HCT116 (cell line): Measurements from ENCODE around the gene ZNF618. TPM values are rescaled to one million over a fixed set of nuclear protein-coding genes. Genes with fewer than 3 reads are reported as not detected.

Experiments
- ATAC-seq: fragments of 200-7000 bp; cut with Tn5 transposase; 2 replicates; pipeline ENCODE4 v1.9.1; 2020; ENCODE audit warnings: mild to moderate bottlenecking, moderate library complexity
- BruUV-seq: library from RNA; stranded (reverse); fragments of 400-500 nt; replicated peaks from 2 replicates; lab custom pipeline; 2021; lab: Mats Ljungman, UMichigan
- CTCF ChIA-PET: fragments of 300-600 bp; sonication (Branson Sonifier 250); formaldehyde crosslinking; loops from one replicate; lab custom pipeline; 2021; ENCODE audit warnings: antibody characterized with exemption; lab: Charles Lee
- POLR2A ChIA-PET: fragments of 300-600, 350-600 bp; sonication (Branson Sonifier 250); formaldehyde crosslinking; loops from one replicate; lab custom pipeline; 2021; ENCODE audit warnings: antibody characterized with exemption; lab: Charles Lee
- RAD21 ChIA-PET, 2 experiments: fragments of 300-600 bp; sonication (Branson Sonifier 250); formaldehyde crosslinking; loops; one replicate each; lab custom pipeline; 2023; ENCODE audit warnings: low total read pairs in 2 of 2; ENCODE audit not compliant: uncharacterized antibody in 2 of 2, unreplicated experiment in 2 of 2, low non-redundant PET in 1 of 2; lab: Charles Lee
- DNase-seq: peaks from one replicate; pipeline ENCODE4 v3.0.0-alpha.2; 2010; ENCODE audit warnings: low read depth, low spot score
- H2AFZ ChIP-seq: fragments of 200-600 bp; shearing (Covaris generic), sonication (generic); 2 replicates; pipeline ENCODE4 v1.6.1; 2017; ENCODE audit warnings: low read depth, mixed run types, mixed read lengths, antibody characterized with exemption, low read length; ENCODE audit not compliant: poor library complexity, severe bottlenecking
- H3K27ac ChIP-seq: 2 replicates; pipeline ENCODE4 v1.5.1; 2012; ENCODE audit warnings: low read depth, low read length
- H3K27me3 ChIP-seq: fragments of 200-600 bp; sonication (generic); 2 replicates; pipeline ENCODE4 v1.6.1; 2016; ENCODE audit warnings: mixed run types, low read length, mixed read lengths; ENCODE audit not compliant: insufficient read depth
- H3K36me3 ChIP-seq, 2 experiments: fragments of 200-500 bp in 1 of 2; fragments of 200-600 bp in 1 of 2; sonication (Bioruptor generic) in 1 of 2; sonication (generic) in 1 of 2; 2 replicates each; pipeline versions ENCODE4 v1.5.1 to v1.6.1; 2014 to 2016; ENCODE audit warnings: low read length in 2 of 2, inconsistent platforms in 1 of 2, mixed read lengths in 1 of 2, mixed run types in 1 of 2; ENCODE audit not compliant: insufficient read depth in 2 of 2, control insufficient read depth in 1 of 2
- H3K4me1 ChIP-seq, 2 experiments: fragments of 200-600 bp in 1 of 2; sonication (generic) in 1 of 2; 2 replicates each; pipeline versions ENCODE4 v1.5.1 to v1.6.1; 2012 to 2017; ENCODE audit warnings: low read length in 2 of 2, inconsistent platforms in 1 of 2, mild to moderate bottlenecking in 1 of 2, mixed read lengths in 1 of 2, mixed run types in 1 of 2, moderate library complexity in 1 of 2; ENCODE audit not compliant: insufficient read depth in 2 of 2, control insufficient read depth in 1 of 2
- H3K4me2 ChIP-seq: fragments of 200-600 bp; sonication (generic); 2 replicates; pipeline ENCODE4 v1.6.1; 2017; ENCODE audit warnings: mixed run types, low read length, mixed read lengths
- H3K4me3 ChIP-seq, 2 experiments: fragments of 200-600 bp in 1 of 2; sonication (generic) in 1 of 2; replicated peaks in 1 of 2; 2 replicates each; pipeline ENCODE4 v1.5.1; 2011 to 2016; ENCODE audit warnings: low read length in 2 of 2, control low read depth in 1 of 2, low read depth in 1 of 2, mild to moderate bottlenecking in 1 of 2, mixed read lengths in 1 of 2, mixed run types in 1 of 2
- H3K79me2 ChIP-seq: fragments of 200-600 bp; sonication (generic); 2 replicates; pipeline ENCODE4 v1.6.1; 2017; ENCODE audit warnings: mild to moderate bottlenecking, mixed run types, low read length, moderate library complexity, mixed read lengths; ENCODE audit not compliant: insufficient read depth
- H3K9ac ChIP-seq: fragments of 200-600 bp; sonication (generic); 2 replicates; pipeline ENCODE4 v1.6.1; 2016; ENCODE audit warnings: low read length, mixed read lengths
- H3K9me2 ChIP-seq: fragments of 200-600 bp; sonication (generic), shearing (Covaris generic); 2 replicates; pipeline ENCODE4 v1.6.1; 2017; ENCODE audit warnings: mixed run types, mild to moderate bottlenecking, moderate library complexity; ENCODE audit not compliant: insufficient read depth
- H3K9me3 ChIP-seq, 2 experiments: fragments of 200-500 bp in 1 of 2; fragments of 200-600 bp in 1 of 2; sonication (Bioruptor generic) in 1 of 2; sonication (generic) in 1 of 2; 2 replicates each; pipeline ENCODE4 v1.6.1; 2014 to 2017; ENCODE audit warnings: low read length in 2 of 2, mixed read lengths in 2 of 2, inconsistent platforms in 1 of 2, low read depth in 1 of 2, mild to moderate bottlenecking in 1 of 2, mixed run types in 1 of 2, moderate library complexity in 1 of 2; ENCODE audit not compliant: control insufficient read depth in 1 of 2, insufficient read depth in 1 of 2
- H4K20me1 ChIP-seq: fragments of 200-600 bp; sonication (generic), shearing (Covaris generic); 2 replicates; pipeline ENCODE4 v1.6.1; 2017; ENCODE audit warnings: mixed run types, mild to moderate bottlenecking, moderate library complexity; ENCODE audit not compliant: insufficient read depth
- CBX3 ChIP-seq: IDR thresholded peaks from 2 replicates; pipeline ENCODE4 v1.6.1; 2012; ENCODE audit warnings: low read depth
- EGR1 ChIP-seq: IDR thresholded peaks from 2 replicates; pipeline ENCODE4 v1.6.1; 2012; ENCODE audit warnings: low read depth
- ELF1 ChIP-seq: IDR thresholded peaks from 2 replicates; pipeline ENCODE4 v1.6.1; 2012; ENCODE audit warnings: low read depth, borderline replicate concordance
- EZH2 ChIP-seq: fragments of 200-600 bp; sonication (generic); IDR thresholded peaks from 2 replicates; pipeline ENCODE4 v1.6.1; 2017; ENCODE audit warnings: antibody characterized with exemption, mixed run types
- MAX ChIP-seq: IDR thresholded peaks from 2 replicates; pipeline ENCODE4 v1.6.1; 2012
- POLR2A ChIP-seq: IDR thresholded peaks from 2 replicates; pipeline ENCODE4 v1.7.0; 2011; ENCODE audit warnings: borderline replicate concordance; ENCODE audit not compliant: insufficient read depth, insufficient read length; ENCODE audit errors: extremely low read depth
- POLR2AphosphoS5 ChIP-seq: IDR thresholded peaks from 2 replicates; pipeline ENCODE4 v1.6.1; 2011; ENCODE audit warnings: mild to moderate bottlenecking, low read depth, low read length, moderate library complexity
- RAD21 ChIP-seq: IDR thresholded peaks from 2 replicates; pipeline ENCODE4 v1.6.1; 2012; ENCODE audit warnings: low read depth, mild to moderate bottlenecking
- SIN3A ChIP-seq: IDR thresholded peaks from 2 replicates; pipeline ENCODE4 v1.6.1; 2012; ENCODE audit warnings: low read depth
- SP1 ChIP-seq: IDR thresholded peaks from 2 replicates; pipeline ENCODE4 v1.6.1; 2012; ENCODE audit warnings: low read depth
- SRF ChIP-seq: IDR thresholded peaks from 2 replicates; pipeline ENCODE4 v1.6.1; 2012; ENCODE audit warnings: low read depth
- TCF7L2 ChIP-seq: IDR thresholded peaks from 2 replicates; pipeline ENCODE4 v1.7.0; 2011; ENCODE audit warnings: borderline replicate concordance, inconsistent platforms; ENCODE audit not compliant: insufficient read depth, insufficient read length; ENCODE audit errors: extremely low read depth
- YY1 ChIP-seq: IDR thresholded peaks from 2 replicates; pipeline ENCODE4 v1.6.1; 2011; ENCODE audit warnings: low read length, low read depth, moderate library complexity, mild to moderate bottlenecking; ENCODE audit not compliant: insufficient replicate concordance; ENCODE audit errors: extremely low read depth
- ZBTB33 ChIP-seq: IDR thresholded peaks from 2 replicates; pipeline ENCODE4 v1.6.1; 2011; ENCODE audit warnings: mild to moderate bottlenecking, low read length, moderate library complexity; ENCODE audit not compliant: insufficient replicate concordance; ENCODE audit errors: extremely low read depth
- intact Hi-C: fragments of 100-400 bp; cut with micrococcal nuclease; formaldehyde crosslinking; loops from 2 replicates; pipeline ENCODE4 v1.10.0; 2022
- total RNA-seq: library from RNA; stranded (reverse); gene quantifications from one replicate; pipeline ENCODE4 v1.2.1, GENCODE V29; 2021; ENCODE audit not compliant: unreplicated experiment

ZNF618 gene
- total RNA-seq, 1 experiment from 2014 or later = 13.5 TPM

- H3K9me3 ChIP-seq = no peaks in the 10 kb centered on the region
- no peaks in the 10 kb centered on the region for H4K20me1 ChIP-seq
- H3K4me1 ChIP-seq = no peaks in the 10 kb centered on the region
- RAD21 ChIA-PET = no interaction called here
- H3K4me3 ChIP-seq = no peak overlapping the region
- intact Hi-C loops = no loop called here
- no TSS peak for BruUV-seq
- H3K79me2 ChIP-seq = no peaks in the 10 kb centered on the region
- no peak overlapping the region for H2AFZ ChIP-seq
- DNase-seq = no peak
- H3K27me3 ChIP-seq = no peaks in the 10 kb centered on the region
- H3K9me2 ChIP-seq = no peaks in the 10 kb centered on the region
- H3K36me3 ChIP-seq = no peaks in the 10 kb centered on the region
- no peak for ATAC-seq
- TF ChIP-seq ZBTB33 (no peak), POLR2A (no peak), ELF1 (no peak), EGR1 (no peak), POLR2AphosphoS5 (no peak), EZH2 (no peak), SIN3A (no peak), SRF (no peak), CBX3 (no peak), SP1 (no peak), MAX (no peak), TCF7L2 (no peak), RAD21 (no peak), YY1 (no peak)
- TF ChIP-seq, all 23 proteins: peak for 0
- ChIA-PET POLR2A (no interaction called here), CTCF (interaction anchor here (1.2 kb wide), 1 partner anchor 9 kb away, joined by 4 read pairs; no protein-coding TSS in a partner anchor)
- no peak overlapping the region for H3K4me2 ChIP-seq
- no peak overlapping the region for H3K27ac ChIP-seq
- H3K9ac ChIP-seq = no peak overlapping the region
Observed at GRCh38 chr9:114038724-114039313, 162.7 kb downstream of the ZNF618 start.
